Endothelial cell of umbilical vein (primary cell): ENCODE results near the gene CNTNAP2. TPM values are rescaled to one million over a fixed set of nuclear protein-coding genes. Genes with fewer than 3 reads are reported as not detected.

Experiments
- BruUV-seq: library from RNA; stranded (reverse); fragments of 400-500 nt; replicated peaks from 2 replicates; lab custom pipeline; 2021; lab: Mats Ljungman, UMichigan
- CTCF ChIA-PET: fragments of 300-600, 350-600 bp; sonication (Branson Sonifier 250); formaldehyde crosslinking; loops from one replicate; lab custom pipeline; 2021; ENCODE audit warnings: antibody characterized with exemption, inconsistent platforms; lab: Charles Lee
- POLR2A ChIA-PET: fragments of 300-600, 350-600 bp; sonication (Branson Sonifier 250); formaldehyde crosslinking; loops from one replicate; lab custom pipeline; 2021; ENCODE audit warnings: antibody characterized with exemption, inconsistent platforms; lab: Charles Lee
- DNase-seq: peaks from one replicate; pipeline ENCODE4 v3.0.0-alpha.2; 2011; ENCODE audit warnings: low read depth, low spot score
- FAIRE-seq: peaks from 2 replicates; lab custom pipeline; 2011; peaks lifted over from hg19 to GRCh38; lab: Jason Lieb, UNC
- H2AFZ ChIP-seq: 2 replicates; pipeline ENCODE4 v1.6.0; 2012; ENCODE audit warnings: low read depth, low read length, control low read depth, inconsistent platforms
- H3K27ac ChIP-seq: 2 replicates; pipeline ENCODE4 v1.5.1; 2011; ENCODE audit warnings: low read depth, mild to moderate bottlenecking, control low read depth, low read length, moderate library complexity; ENCODE audit not compliant: insufficient read depth
- H3K27me3 ChIP-seq, 2 experiments: 2 replicates each; pipeline versions ENCODE4 v1.6.0 to v1.6.1; 2011; ENCODE audit warnings: low read length in 2 of 2, mixed read lengths in 1 of 2; ENCODE audit not compliant: control insufficient read depth in 2 of 2, insufficient read depth in 2 of 2
- H3K36me3 ChIP-seq, 2 experiments: 2 replicates in 1 of 2; 3 replicates in 1 of 2; pipeline ENCODE4 v1.5.1; 2011; ENCODE audit warnings: low read length in 2 of 2, mild to moderate bottlenecking in 1 of 2, moderate library complexity in 1 of 2; ENCODE audit not compliant: control insufficient read depth in 2 of 2, insufficient read depth in 2 of 2; ENCODE audit errors: extremely low read depth in 1 of 2
- H3K4me1 ChIP-seq: 3 replicates; pipeline ENCODE4 v1.5.1; 2011; ENCODE audit warnings: mild to moderate bottlenecking, low read length; ENCODE audit not compliant: control insufficient read depth, insufficient read depth; ENCODE audit errors: extremely low read depth
- H3K4me2 ChIP-seq: 2 replicates; pipeline ENCODE4 v1.6.1; 2011; ENCODE audit warnings: low read length, control low read depth, mixed read lengths; ENCODE audit not compliant: insufficient read depth
- H3K4me3 ChIP-seq, 3 experiments: fragments of 200-600 bp in 1 of 3; sonication (generic), shearing (Covaris generic) in 1 of 3; replicated peaks in 1 of 3; 2 replicates each; pipeline ENCODE4 v1.5.1; 2011 to 2016; ENCODE audit warnings: control low read depth in 3 of 3, low read length in 3 of 3, mild to moderate bottlenecking in 2 of 3, inconsistent platforms in 1 of 3, low read depth in 1 of 3, moderate library complexity in 1 of 3; ENCODE audit not compliant: insufficient read depth in 1 of 3
- H3K79me2 ChIP-seq: 2 replicates; pipeline ENCODE4 v1.6.0; 2012; ENCODE audit warnings: low read length, inconsistent platforms; ENCODE audit not compliant: control insufficient read depth, insufficient read depth
- H3K9ac ChIP-seq: replicated peaks from 2 replicates; pipeline ENCODE3; 2011; ENCODE audit warnings: low read length, control low read depth; ENCODE audit not compliant: insufficient read depth; ENCODE audit errors: extremely low read depth
- H3K9me1 ChIP-seq: replicated peaks from 3 replicates; pipeline ENCODE4 v1.6.0; 2011; ENCODE audit warnings: mild to moderate bottlenecking, low read length; ENCODE audit not compliant: control insufficient read depth, insufficient read depth; ENCODE audit errors: extremely low read depth
- H3K9me3 ChIP-seq: replicated peaks from 2 replicates; pipeline ENCODE4 v1.5.1; 2012; ENCODE audit warnings: low read length, inconsistent platforms; ENCODE audit not compliant: control insufficient read depth, insufficient read depth
- H4K20me1 ChIP-seq: replicated peaks from 2 replicates; pipeline ENCODE3; 2011; ENCODE audit warnings: mild to moderate bottlenecking, low read length; ENCODE audit not compliant: control insufficient read depth, insufficient read depth; ENCODE audit errors: extremely low read depth
- CTCF ChIP-seq, 2 donors: IDR thresholded peaks; 1 replicate in 1 of 2; 2 replicates in 1 of 2; pipeline ENCODE4 v1.5.1; 2011; ENCODE audit warnings: low read length in 2 of 2, mild to moderate bottlenecking in 2 of 2, moderate library complexity in 2 of 2, control low read depth in 1 of 2, inconsistent platforms in 1 of 2, low read depth in 1 of 2; ENCODE audit not compliant: insufficient read depth in 1 of 2; ENCODE audit errors: extremely low read depth in 1 of 2
- EZH2 ChIP-seq: IDR thresholded peaks from 2 replicates; pipeline ENCODE4 v1.6.1; 2012; ENCODE audit warnings: borderline replicate concordance, low read depth, mild to moderate bottlenecking, moderate library complexity, low read length, inconsistent platforms; ENCODE audit not compliant: severe bottlenecking
- FOS ChIP-seq: IDR thresholded peaks from 2 replicates; pipeline ENCODE4 v1.6.1; 2011; ENCODE audit warnings: mild to moderate bottlenecking, low read length, moderate library complexity, borderline replicate concordance; ENCODE audit not compliant: insufficient read depth
- GATA2 ChIP-seq: IDR thresholded peaks from 2 replicates; pipeline ENCODE4 v1.7.0; 2011; ENCODE audit warnings: low read depth, mild to moderate bottlenecking, moderate library complexity, mixed read lengths, low read length; ENCODE audit not compliant: insufficient read length, insufficient read depth
- JUN ChIP-seq: IDR thresholded peaks from 2 replicates; pipeline ENCODE4 v1.6.1; 2011; ENCODE audit warnings: borderline replicate concordance, low read depth; ENCODE audit not compliant: insufficient read length, insufficient read depth
- MAX ChIP-seq: IDR thresholded peaks from 2 replicates; pipeline ENCODE4 v1.6.1; 2011; ENCODE audit not compliant: insufficient read depth, insufficient read length
- MYC ChIP-seq: IDR thresholded peaks from one replicate; pipeline ENCODE4 v1.6.1; 2011; ENCODE audit warnings: mild to moderate bottlenecking, low read depth, low read length
- POLR2A ChIP-seq: IDR thresholded peaks from 2 replicates; pipeline ENCODE4 v1.6.1; 2012; ENCODE audit warnings: low read depth, mild to moderate bottlenecking, control low read depth, low read length
- POLR2AphosphoS5 ChIP-seq: IDR thresholded peaks from 2 replicates; pipeline ENCODE4 v1.6.1; 2012; ENCODE audit warnings: low read depth, mild to moderate bottlenecking, control low read depth, low read length, moderate library complexity; ENCODE audit not compliant: insufficient read depth
- dilution Hi-C: fragments of 300-500 bp; cut with MboI; formaldehyde crosslinking; loops from one replicate; pipeline ENCODE4 v1.15.0; 2019; ENCODE audit warnings: low sequenced_read_pairs; ENCODE audit not compliant: extremely low pct_ligation_motif_present
- intact Hi-C: fragments of 100-400 bp; cut with micrococcal nuclease; formaldehyde crosslinking; loops from one replicate; pipeline ENCODE4 v1.10.0; 2022
- polyA plus RNA-seq, 4 experiments: library from polyadenylated mRNA; depleted of rRNA in 3 of 4; stranded (reverse) in 3 of 4; unstranded in 1 of 4; fragments of >200 nt; gene quantifications; 2 replicates each; pipeline versions ENCODE4 v1.2.1 to v1.2.3, GENCODE V29; 2011 to 2012; ENCODE audit warnings: missing spikeins in 1 of 4
- total RNA-seq: library from RNA; stranded (reverse); gene quantifications from 2 replicates; pipeline ENCODE4 v1.2.3, GENCODE V29; 2021

CNTNAP2 gene
- total and polyA plus RNA-seq, 2 donors (not counting 3 experiments of a cell fraction or from before 2014, with no cell fraction given) = not detected

- intact Hi-C loops (no loop called here), dilution Hi-C loops (no loop called here)
- Histone ChIP-seq H3K9me3 (no peaks in the 10 kb centered on the region), H3K4me1 (no peaks in the 10 kb centered on the region), H2AFZ (no peak overlapping the region), H3K36me3 (no peaks in the 10 kb centered on the region), H3K79me2 (no peaks in the 10 kb centered on the region), H3K9me1 (no peaks in the 10 kb centered on the region), H3K4me3 (no peak overlapping the region), H3K27me3 (no peaks in the 10 kb centered on the region), H3K4me2 (no peak overlapping the region), H4K20me1 (no peaks in the 10 kb centered on the region), H3K27ac (no peak overlapping the region), H3K9ac (no peak overlapping the region)
- DNase-seq = no peak
- TF ChIP-seq JUN (no peak), MAX (no peak), POLR2AphosphoS5 (no peak), FOS (no peak), MYC (no peak), GATA2 (no peak), POLR2A (no peak)
- ChIA-PET CTCF (no interaction called here), POLR2A (no interaction called here)
- FAIRE-seq = no peak
- no TSS peak for BruUV-seq
These were observed 865.9 kb downstream of the CNTNAP2 start for GRCh38 chr7:146982482-146982881.

GRCh38 chr7:146991596-146991995 lies 875.0 kb downstream of the CNTNAP2 start:
- CTCF ChIA-PET = no interaction called here
- dilution Hi-C loops = no loop called here
- FAIRE-seq (no peak), DNase-seq (no peak)
- Histone ChIP-seq H3K36me3 (no peaks in the 10 kb centered on the region), H3K79me2 (no peaks in the 10 kb centered on the region), H3K9ac (no peak overlapping the region), H3K27ac (no peak overlapping the region), H3K4me3 (no peak overlapping the region), H3K4me2 (no peak overlapping the region), H3K9me3 (no peaks in the 10 kb centered on the region), H3K9me1 (no peaks in the 10 kb centered on the region), H3K4me1 (no peaks in the 10 kb centered on the region), H3K27me3 (no peaks in the 10 kb centered on the region), H2AFZ (no peak overlapping the region), H4K20me1 (no peaks in the 10 kb centered on the region)
- TF ChIP-seq FOS = no peak
- TF ChIP-seq EZH2 = no peak
- no peak for TF ChIP-seq JUN
- no peak for TF ChIP-seq POLR2A
- no peak for TF ChIP-seq MAX
- TF ChIP-seq CTCF (IDR thresholded peaks at IDR 0.05; ENCODE audit: extremely low read depth in 1 of 2, insufficient read depth in 1 of 2, low read depth in 1 of 2, low read length in 2 of 2) = no peak
- POLR2A ChIA-PET = no interaction called here
- intact Hi-C loops = no loop called here
- no TSS peak for BruUV-seq
